Activated CD4-positive, CD25-positive, alpha-beta regulatory T cell treated with anti-CD3 and anti-CD28 coated beads, Interleukin-2, amount 50 U/mL, for 16 hours (primary cell): ENCODE results near the gene HES7.

Experiments used
- DNase-seq: peaks from one replicate; pipeline ENCODE4 v3.0.0-alpha.2; 2020; ENCODE audit warnings: low read depth, low spot score

Gene HES7

DNA sequence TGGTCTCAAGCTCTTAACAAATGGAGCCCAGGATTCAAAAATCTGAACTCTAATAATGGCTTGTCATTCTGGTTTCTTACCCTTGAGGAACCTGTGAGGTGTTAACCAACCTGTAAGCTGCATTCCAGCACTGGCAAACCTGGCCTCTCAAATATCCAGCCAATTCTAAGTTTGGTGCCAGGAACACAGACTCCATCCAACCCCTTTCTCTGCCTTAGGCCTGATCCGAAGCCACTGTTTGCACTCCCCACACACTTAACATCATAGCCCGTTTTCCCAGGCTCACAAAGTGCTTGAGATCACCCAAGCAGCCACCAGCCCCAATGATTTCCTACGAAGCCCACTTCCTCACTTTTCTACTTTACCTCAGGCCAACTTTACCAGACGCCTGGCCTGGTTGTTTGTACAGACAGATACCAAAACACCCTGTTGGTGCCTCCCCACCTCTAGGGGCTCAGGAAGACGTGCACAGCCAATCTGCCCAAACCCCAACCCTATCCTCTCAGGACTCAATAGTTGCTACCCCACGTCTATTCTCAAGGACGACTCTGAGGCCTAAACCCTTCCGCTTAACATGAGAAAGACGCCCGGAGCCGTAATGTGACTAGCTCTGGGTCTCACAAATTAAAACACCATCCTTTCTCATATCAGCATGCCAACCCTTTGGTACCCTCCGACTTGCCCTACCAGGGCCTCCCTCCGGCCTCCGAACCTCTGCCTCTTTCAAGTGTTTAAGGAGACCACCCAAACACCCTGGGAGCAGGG is 31.5 kb upstream of the HES7 start:
- DNase-seq: no peak

DNA sequence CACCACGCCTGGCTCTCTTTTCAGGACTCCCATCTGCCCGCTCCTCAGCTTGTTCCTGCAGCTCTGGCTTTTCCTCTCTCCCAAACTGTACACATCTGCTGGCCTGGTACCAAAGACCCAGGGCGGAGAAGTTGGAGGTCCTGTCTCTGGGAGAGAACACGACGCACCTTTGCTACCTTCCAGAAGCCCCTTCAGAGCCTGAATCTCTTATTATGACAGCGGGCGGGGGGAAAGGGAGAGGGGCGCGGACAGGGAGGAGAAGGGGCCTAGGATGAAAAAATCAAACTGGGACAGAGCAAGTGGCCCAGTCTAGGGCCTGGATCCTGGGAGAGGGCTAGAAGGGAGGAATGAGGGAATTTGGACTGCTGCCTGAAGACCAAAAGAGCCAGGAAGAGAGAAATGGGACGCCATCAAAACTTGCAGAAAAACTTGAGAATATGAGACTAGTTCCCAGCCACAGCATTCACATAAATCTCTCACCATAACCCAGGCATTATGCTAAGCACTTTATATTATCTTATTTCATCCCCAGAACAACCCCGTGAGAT is 30.8 kb upstream of the HES7 start:
- no peak for DNase-seq

DNA sequence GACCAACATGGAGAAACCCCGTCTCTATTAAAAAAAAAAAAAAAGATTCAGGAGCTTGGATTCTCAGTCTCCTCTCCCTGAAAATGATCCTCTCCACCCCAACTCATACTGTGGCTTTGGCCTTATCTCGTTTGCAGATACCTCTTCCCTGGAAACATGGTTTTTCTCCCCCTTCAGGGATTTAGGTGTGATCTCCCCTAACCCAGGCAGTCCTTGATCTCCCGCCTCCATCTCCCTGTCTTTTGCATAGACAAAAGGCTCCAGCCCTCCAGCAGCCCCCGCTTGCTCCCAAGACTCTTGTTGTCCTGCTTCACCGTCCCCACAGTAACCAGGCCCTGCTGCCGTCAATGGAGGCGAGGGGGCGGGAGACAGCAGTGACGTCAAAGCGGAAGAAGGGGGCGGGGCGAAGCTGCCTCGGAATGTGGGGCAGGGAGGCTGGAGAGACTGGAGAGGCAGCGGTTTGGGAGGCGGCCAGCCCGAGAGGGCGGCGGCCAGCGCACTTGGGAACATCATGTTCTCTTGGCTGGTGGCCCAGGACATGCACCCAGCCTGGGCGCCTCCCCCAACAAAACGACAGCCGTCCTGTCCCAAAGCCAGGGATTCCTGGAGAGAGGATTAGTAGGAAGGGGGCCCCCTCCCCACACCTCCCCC is 30.2 kb upstream of the HES7 start:
- peak; percentile 80 for DNase-seq

DNA sequence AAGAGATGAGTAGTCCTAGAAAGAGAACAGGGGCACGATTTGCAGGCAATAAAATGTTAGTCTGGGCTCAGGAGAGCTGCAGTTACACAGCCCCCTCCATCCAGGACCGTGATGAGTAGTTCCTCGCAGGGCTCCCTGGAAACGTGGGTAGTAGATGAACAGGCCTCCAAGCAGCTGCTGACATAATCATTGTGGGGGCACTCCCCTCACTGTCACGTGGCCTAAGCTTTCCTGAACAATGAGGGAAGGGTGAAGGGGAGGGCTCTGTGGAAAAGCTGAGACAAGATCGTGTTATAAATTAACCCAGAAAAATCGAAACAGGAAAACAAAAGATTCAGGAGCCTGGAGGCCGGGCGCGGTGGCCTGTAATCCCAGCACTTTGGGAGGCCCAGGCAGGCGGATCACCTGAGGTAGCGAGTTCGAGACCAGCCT is 29.6 kb upstream of the HES7 start:
- no peak for DNase-seq

DNA sequence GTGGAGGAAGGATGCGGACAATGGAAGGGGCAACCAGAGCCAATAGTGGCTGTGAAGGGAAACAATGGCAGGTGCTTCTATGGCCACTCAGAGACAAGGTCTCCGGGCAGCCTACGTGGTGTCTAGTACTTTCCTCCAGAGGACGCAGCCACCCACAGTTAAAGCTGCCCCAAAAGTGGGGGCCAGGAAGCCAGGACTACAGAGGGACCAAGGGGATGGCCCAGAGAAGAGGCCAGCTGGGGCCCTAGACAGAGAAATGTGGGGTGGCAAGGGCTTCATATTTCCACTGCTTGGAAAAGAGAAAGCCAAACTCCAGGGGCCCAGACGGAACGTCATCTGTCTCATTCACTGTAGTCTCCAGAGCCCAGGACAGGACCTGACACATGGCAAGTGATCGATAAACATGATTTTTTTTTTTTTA is 29.1 kb upstream of the HES7 start:
- no peak for DNase-seq

DNA sequence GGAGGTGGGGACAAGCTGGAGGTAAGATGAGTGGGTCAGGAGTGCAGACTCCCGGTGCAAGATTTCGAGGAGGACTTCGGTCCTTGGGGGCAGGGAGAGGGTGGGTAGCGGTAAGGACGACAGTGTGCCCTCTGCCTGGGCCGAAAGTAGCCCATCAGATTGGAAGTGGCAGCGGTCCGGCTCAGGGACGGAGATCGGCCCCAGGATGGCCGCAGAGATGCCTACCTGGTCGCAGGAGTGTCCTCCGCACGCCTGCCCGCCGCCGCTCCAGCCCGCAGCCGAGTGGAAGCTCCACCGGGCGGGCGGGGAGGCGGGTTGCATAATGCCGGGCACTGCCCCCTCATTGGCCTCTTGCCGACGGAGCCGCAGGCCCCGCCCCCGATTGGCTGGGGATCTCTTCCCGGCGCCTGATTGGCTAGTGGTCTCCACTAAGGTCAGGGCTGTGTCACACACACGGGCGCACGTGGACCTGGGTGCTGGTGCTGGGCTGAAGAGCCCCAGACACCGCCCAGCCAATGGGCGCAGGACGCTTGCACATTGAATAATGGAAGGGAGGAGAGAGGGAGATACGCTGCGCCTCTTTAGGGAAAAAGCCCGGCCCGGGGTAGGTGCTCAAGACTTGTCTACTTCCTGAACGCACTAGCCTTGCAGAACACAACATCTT is 28.3 kb upstream of the HES7 start, which contains the start of gene PER1:
Gene PER1 (minus strand): TSS at position 293 of the 664 bp plus-strand sequence. CDS start 1,698 bp downstream, outside the sequence.
- peak; percentile 71 for DNase-seq

DNA sequence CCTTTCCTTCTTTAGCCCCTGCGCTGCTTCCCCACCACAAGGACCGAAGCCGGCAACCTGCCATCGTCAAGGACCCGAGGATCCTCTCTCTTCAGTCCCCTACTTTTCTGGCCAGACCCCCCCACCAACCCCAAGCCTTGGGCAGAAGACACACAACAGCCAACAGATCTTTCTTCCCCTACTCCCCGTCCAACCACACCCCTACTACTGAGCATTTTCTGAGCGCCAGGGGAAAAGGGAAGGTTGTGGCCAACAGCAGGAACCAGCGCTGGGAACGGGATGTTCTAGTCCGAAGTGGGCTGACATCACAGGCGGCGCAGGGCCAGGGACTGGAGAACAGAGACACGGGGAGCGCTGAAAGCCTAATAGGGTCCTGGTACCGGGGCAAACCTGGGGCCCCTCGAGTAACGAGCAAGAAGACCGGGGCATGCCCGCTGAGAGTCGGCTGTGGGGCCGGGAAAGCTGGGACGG is 27.8 kb upstream of the HES7 start:
- DNase-seq: no peak

DNA sequence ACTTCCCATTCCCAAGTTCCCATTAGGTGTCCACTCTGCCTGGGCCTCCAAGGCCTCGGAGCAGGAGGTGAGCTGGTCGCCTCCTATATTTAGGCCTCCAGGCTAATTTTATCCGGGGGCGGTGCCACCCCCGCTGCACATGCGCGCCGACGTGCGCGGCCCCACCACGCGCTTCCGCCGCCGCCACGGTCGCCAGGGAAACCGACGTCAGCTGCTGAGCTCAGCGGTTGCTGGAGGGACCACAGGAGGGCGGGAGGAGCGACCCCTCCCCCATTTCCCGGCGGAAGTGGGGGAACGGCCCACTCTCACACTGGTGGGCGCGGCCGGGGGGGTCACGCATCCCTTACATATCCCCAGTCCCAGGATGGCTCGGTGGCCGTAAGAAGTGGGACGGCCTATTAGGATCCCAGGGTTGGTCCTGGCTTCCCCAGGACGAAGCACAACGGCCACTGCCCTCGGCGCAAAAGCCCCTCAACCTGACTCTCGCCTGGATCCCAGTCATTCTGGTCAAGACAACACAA is 27.3 kb upstream of the HES7 start:
- peak; percentile 79 for DNase-seq

DNA sequence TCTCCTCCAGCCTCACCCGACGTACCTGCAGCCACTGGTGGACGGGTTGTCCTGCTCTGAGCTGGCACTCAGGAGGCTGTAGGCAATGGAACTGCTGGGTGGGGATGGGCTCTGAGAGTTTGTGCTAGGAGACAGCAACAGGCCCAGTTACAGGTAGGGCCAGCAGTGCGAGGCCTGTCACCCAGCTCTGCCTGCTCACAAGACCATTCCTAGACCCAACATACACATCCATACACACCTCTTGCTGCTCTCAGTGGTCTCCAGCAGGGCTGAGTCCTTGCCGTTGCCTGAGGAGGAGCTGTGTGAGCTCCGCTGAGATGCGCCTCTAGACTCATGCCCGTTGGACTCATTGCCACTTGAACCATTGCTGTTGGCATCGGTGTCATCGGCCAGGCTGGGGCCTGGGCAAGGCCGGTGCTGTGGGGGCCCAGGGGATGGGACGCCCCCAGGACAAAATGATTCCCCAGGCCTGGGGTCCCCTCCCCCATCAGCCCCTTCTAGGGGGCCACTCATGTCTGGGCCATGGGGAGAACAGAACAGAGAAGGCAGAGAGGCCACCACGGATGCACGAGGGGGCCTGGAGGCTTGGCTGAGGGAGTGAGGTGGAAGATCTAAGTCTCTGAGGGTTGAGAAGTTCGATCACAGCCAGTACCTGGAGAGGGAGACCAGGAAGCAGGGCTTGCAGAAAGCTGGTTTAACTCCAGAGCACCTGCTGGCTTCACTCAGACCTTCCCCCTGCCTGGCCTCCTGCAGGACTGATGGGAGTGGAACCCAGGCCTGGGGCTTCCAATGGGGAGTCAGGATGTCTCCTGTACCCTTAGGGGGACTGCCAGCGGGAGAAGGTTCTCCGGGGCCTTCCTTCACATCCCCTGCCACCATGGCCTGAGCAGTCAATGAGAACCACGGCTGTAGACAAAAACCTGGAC is 26.6 kb upstream of the HES7 start:
- DNase-seq: no peak

DNA sequence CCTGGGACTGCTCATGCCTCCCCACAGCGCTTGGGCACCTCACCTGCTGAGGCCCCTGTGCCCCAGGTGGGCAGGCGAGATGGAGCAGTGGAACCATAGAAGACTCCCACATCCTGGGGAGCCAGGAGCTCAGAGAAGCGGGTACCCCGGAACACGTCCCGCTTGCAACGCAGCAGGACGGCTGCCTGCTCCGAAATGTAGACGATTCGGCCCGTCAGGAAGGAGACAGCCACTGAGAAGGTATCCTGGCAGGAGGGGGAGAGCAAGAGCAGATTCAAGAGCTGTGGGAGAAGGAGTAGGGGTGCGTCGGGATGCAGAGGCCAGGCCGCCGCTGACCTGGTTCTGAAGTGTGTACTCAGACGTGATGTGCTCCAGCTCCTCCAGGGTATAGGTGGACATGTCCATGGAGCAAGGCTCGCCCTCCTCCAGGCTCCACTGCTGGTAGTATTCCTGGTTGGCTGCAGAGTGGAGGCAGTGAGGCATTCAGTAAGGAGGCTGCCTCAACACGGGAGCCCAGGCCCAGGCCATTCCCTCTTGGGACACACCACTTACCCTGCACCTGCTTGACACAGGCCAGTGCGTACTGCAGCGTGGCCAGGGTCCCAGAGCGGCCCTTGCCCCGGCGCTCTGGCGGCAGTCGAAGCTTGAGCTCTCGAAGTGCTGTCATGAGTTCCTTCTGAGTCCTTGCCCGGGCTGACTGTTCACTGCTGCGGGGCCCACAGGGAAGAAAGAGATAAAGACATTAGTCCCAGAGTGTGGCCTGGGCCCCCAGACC is 25.7 kb upstream of the HES7 start:
- DNase-seq: no peak

DNA sequence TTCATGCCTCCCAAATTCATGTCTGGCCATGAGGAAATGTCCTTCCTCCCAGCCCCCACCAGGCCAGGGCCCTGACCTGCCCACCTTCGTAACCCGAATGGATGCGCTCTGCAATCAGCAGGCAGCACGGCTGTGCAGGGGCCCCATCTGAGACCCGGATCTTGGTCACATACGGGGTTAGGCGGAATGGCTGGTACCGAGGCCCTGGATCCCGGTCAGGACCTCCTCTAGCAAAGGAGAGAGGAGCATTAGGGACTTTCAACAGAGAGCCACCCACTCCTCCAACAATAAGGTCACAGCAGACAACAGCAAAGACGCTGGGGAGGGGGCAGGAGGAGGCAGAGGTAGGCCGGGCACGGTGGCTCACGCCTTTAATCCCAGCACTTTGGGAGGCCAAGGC is 24.7 kb upstream of the HES7 start:
- no peak for DNase-seq

DNA sequence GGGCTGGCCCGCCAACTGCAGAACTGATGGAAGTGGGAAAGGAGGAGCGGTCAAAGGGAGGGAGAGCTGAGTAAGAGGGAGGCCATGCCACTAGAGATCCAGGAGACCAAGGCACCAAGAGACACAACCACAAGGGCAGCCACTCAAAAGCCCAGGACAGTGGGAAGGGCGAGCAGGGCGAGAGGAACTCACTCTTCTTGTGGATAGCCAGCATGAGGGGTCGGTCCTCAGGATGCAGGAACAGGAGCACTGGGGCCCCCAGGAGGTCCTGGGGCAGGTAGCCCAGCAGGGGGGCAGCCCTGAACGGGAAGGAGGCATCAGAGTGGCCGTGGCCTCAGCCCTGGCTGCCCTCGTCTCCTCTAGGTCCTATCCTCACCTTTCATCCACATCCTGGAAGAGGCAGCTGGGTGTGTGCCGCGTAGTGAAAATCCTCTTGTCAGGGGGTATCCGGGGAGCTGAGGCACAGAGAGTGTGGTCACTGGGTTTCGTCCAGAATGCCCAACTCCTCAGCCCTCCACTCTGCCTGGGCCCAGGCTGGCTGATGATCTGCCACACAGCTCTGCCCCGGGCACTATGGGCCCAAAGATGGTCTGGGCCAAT is 24.0 kb upstream of the HES7 start:
- no peak for DNase-seq

DNA sequence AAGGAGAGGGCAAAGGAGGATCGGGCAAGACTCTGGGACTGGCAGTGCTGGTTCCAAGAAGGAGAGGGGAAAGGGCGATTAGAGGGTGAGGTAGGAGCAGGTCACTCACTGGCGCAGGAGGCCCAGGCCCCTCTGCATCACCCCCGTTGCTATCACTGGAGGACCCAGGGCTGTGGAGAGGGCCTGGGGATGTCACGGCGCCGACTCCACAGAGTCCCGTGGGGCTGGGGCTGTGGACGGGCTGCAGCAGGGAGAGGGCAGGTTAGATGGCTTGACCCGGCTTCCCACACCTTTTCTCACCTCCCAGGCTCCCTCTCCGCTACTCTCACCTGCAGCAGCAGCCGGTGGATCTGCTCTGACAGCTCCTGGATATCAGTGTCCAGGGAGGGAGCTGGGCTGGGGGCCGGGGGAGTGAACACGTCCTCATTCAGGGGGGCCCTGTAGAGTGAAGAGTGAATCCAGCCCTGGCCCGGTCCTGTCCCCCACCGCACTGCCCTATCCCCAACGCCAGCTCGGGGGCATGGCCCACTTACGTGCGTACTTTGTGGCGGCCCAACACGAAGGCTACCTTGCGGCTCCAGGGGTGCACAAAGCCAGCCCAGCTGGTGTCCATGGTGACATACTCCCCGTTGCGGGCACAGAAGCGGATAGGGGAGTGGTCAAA is 23.4 kb upstream of the HES7 start:
- DNase-seq: no peak

DNA sequence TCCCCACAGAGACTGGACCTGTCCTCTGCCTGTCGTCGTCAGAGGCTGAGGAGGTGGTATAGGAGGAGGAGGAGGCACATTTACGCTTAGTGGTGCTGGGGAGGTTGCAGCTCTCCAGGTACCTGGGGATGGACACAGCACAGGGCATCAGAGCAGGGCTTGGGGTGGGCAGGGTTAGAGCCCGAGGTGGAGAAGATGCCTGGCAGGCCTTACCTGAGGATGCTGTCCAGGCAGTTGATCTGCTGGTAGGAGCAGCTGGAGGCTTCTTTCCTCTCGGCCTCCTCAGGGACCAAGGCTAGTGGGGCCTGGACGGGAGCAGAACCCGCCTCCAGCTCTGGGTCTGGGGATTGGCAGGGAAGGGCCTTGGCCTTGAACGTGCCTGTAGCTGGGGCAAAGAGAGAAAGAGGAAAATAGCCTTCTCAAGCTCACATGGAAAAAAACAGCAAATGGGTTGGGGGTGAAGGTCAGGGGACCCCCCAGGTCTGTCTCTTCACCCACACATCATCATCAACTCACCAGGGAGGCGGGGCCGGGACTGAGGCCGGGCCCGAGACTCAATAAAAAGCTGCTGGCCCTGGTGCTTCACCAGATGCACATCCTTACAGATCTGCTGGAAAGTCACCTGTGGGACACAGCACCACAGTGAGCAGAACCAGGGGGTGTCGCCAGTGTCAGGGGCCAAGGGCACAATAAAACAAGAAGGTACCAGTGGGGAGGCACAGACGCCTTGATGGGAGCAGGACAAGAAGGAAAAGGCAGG is 22.7 kb upstream of the HES7 start:
- DNase-seq: no peak

DNA sequence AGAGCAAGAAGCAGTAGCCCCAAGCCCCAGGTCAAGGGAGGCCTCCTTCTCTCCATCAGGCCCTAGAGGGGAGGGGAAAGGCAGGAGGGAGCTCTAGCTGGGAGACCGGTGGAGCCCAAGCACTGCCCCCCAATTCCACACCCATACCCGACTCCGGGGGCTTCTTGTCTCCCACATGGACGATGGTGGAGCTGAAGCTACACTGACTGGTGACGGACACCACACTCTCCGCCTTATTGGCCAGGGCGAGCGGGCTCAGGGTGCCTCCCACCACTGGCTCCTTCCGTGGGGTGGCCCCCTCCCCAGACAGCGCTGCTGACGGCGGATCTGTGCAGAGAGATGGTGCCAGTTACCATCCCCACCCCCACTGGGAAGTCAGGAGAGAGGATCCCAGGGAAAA is 21.9 kb upstream of the HES7 start:
- DNase-seq: no peak

DNA sequence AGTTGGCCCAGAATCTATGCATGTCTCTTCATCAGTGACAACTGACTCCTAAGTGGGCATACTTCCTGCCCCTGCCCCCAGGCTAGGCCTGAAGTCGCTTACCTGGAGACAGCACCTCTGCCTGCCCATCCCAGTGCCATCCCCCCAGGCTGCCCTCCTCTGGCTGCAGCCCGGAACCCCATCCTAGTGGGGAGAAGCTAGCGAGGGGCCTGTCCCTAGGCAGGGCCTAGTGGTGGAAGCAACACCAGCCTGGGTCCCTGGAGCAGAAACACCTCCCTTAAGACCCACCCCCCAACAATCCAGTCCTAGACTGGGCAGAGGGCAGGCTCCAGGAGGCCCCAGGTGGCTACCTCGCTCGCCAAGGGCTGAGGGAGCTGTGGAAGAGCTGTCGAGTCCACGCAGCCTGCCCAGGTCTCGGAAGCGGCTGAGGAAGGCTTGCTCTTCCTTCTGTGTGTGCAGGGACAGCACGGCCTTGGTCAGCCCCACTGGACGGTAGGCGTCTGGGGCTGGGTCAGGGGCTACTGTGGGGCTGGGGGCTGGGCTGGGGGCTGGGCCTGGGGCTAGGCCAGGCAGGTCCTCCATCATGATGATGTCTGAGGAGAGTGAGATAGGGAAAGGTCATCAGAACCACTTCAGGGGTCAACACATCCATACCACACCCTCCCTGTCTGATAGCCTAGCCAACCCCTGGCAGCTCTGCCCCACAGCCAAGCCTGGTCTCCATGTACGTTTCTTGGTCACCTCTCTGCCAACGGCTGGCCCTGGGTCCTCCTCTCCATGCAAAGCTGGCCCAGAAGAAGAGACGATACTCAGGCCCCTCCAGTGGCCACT is 20.7 kb upstream of the HES7 start:
- no peak for DNase-seq

DNA sequence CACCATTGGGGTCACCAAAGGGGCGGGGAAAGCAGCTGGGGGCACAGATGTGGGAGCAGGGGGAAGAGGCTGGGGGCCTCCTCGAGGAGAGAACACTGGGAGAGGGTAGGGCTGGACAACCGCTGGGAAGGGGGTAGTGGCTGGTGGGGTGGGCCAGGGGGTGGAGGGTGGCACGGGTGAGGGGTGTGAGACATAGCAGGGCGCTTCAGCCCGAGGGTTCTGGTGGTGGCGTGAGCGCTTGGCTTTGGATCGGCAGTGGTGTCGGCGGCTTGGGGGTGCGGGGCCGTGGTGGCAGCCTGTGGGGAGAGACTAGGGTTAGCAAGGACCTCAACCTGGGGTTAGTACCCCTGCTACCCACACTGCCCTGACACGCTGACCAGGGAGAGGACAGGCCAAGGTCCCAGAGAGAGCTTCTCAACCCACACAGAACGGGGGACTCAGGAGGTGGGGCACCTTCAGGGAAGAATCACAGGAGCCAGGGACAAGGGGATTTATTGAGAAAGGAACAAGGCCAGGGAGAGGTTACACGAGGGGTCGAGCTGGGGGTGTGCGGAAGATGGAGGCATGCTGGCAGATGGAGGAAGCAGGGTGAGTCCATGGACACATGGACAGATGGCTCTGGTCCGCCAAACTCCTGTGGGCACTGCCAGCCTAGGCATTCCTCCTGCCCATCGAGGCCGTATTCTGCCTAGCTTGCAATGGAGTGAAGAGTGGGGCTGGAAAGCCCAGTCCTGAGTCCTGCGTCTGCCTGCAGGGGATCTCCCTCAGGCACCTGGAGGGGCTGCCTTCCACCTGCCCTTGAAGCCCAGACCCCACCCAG is 19.9 kb upstream of the HES7 start:
- no peak for DNase-seq
